HepG2 (cell line): ENCODE data around the gene ACSF3. TPM values are rescaled to one million over a fixed set of nuclear protein-coding genes. Genes with fewer than 3 reads are reported as not detected.

ENCODE experiments used
- KDM6A ChIP-seq: IDR thresholded peaks from 2 replicates; pipeline ENCODE4 v1.6.1; 2016; ENCODE audit warnings: low read depth
- NPAS2 ChIP-seq: sonication (generic); formaldehyde crosslinking; IDR thresholded peaks from 2 replicates; pipeline ENCODE4 v1.8.0; 2022; ENCODE audit warnings: mild to moderate bottlenecking, missing genetic modification reagents, borderline replicate concordance
- RBFOX2 ChIP-seq: fragments of 200-400 bp; formaldehyde crosslinking; IDR thresholded peaks from 2 replicates; pipeline ENCODE4 v1.6.1; 2017; ENCODE audit warnings: low read depth, mild to moderate bottlenecking, low read length
- TARDBP ChIP-seq: sonication (generic); formaldehyde crosslinking; IDR thresholded peaks from 2 replicates; pipeline ENCODE4 v1.8.0; 2022; ENCODE audit warnings: mild to moderate bottlenecking, missing genetic modification reagents
- ZFP62 ChIP-seq: sonication (generic); formaldehyde crosslinking; IDR thresholded peaks from 2 replicates; pipeline ENCODE4 v1.4.0; 2020; ENCODE audit warnings: missing genetic modification reagents
- ZNF224 ChIP-seq: sonication (generic); formaldehyde crosslinking; IDR thresholded peaks from 2 replicates; pipeline ENCODE4 v1.5.0; 2020; ENCODE audit warnings: mild to moderate bottlenecking, missing genetic modification reagents
- ZNF225 ChIP-seq: sonication (generic); formaldehyde crosslinking; IDR thresholded peaks from 2 replicates; pipeline ENCODE4 v1.4.0; 2020; ENCODE audit warnings: mild to moderate bottlenecking, missing genetic modification reagents
- ZNF263 ChIP-seq: sonication (generic); formaldehyde crosslinking; IDR thresholded peaks from 2 replicates; pipeline ENCODE4 v1.4.0; 2020; ENCODE audit warnings: missing genetic modification reagents
- ZNF282 ChIP-seq: fragments of 450-650 bp; IDR thresholded peaks from 2 replicates; pipeline ENCODE4 v1.6.1; 2018; ENCODE audit not compliant: partially characterized antibody
- ZNF451 ChIP-seq: sonication (generic); formaldehyde crosslinking; IDR thresholded peaks from 2 replicates; pipeline ENCODE4 v1.5.0; 2020; ENCODE audit warnings: mild to moderate bottlenecking, missing genetic modification reagents
- ZNF577 ChIP-seq: sonication (generic); formaldehyde crosslinking; IDR thresholded peaks from 2 replicates; pipeline ENCODE4 v1.4.0; 2020; ENCODE audit warnings: mild to moderate bottlenecking, low read depth, missing genetic modification reagents, borderline replicate concordance
- ZNF644 ChIP-seq: IDR thresholded peaks from 2 replicates; pipeline ENCODE4 v1.6.1; 2016; ENCODE audit warnings: low read depth
- ZSCAN21 ChIP-seq: sonication (generic); formaldehyde crosslinking; IDR thresholded peaks from 2 replicates; pipeline ENCODE4 v1.8.0; 2022; ENCODE audit warnings: mild to moderate bottlenecking, missing genetic modification reagents, moderate library complexity, borderline replicate concordance
- polyA plus RNA-seq, 8 experiments: library from polyadenylated mRNA; depleted of rRNA in 3 of 8; stranded (reverse) in 7 of 8; unstranded in 1 of 8; fragments of >200 nt; fragmentation: Illumina TruSeq in 4 of 8; extraction: Trizol in 4 of 8; gene quantifications; 2 replicates each; pipeline versions ENCODE4 v1.2.1 to v1.2.3, GENCODE V29; 2011 to 2016; ENCODE audit warnings: low read depth in 4 of 8, missing spikeins in 1 of 8, mixed read lengths in 1 of 8; ENCODE audit not compliant: insufficient read depth in 1 of 8
- total RNA-seq, 5 experiments: library from RNA; depleted of rRNA; stranded (reverse); fragments of >200 nt; fragmentation: Illumina TruSeq; extraction: Trizol; gene quantifications; 2 replicates each; pipeline ENCODE4 v1.2.3, GENCODE V29; 2016; ENCODE audit warnings: low read depth in 1 of 5
- TF ChIP-seq, protein P1 (sequence below): sonication (generic); formaldehyde crosslinking; IDR thresholded peaks from 2 replicates; pipeline ENCODE4 v1.4.0; 2020; ENCODE audit warnings: missing genetic modification reagents, borderline replicate concordance
- TF ChIP-seq, protein P2 (sequence below): sonication (generic); formaldehyde crosslinking; IDR thresholded peaks from 2 replicates; pipeline ENCODE4 v1.5.0; 2020; ENCODE audit warnings: mild to moderate bottlenecking, missing genetic modification reagents
- TF ChIP-seq, protein P3 (sequence below): sonication (generic); formaldehyde crosslinking; IDR thresholded peaks from 2 replicates; pipeline ENCODE4; 2020; ENCODE audit warnings: missing genetic modification reagents, mild to moderate bottlenecking, borderline replicate concordance
- TF ChIP-seq, protein P4 (sequence below): sonication (generic); formaldehyde crosslinking; IDR thresholded peaks from 2 replicates; pipeline ENCODE4 v1.5.0; 2020; ENCODE audit warnings: mild to moderate bottlenecking, missing genetic modification reagents, moderate library complexity
- TF ChIP-seq, protein P5 (sequence below): IDR thresholded peaks from 2 replicates; pipeline ENCODE4 v1.6.1; 2012; ENCODE audit warnings: inconsistent platforms

The ACSF3 gene
- total and polyA plus RNA-seq, 2 of the 13 experiments (the other 11 are each of a cell fraction or from before 2014, with no cell fraction given) = 14.9 to 30.6 TPM

DNA sequence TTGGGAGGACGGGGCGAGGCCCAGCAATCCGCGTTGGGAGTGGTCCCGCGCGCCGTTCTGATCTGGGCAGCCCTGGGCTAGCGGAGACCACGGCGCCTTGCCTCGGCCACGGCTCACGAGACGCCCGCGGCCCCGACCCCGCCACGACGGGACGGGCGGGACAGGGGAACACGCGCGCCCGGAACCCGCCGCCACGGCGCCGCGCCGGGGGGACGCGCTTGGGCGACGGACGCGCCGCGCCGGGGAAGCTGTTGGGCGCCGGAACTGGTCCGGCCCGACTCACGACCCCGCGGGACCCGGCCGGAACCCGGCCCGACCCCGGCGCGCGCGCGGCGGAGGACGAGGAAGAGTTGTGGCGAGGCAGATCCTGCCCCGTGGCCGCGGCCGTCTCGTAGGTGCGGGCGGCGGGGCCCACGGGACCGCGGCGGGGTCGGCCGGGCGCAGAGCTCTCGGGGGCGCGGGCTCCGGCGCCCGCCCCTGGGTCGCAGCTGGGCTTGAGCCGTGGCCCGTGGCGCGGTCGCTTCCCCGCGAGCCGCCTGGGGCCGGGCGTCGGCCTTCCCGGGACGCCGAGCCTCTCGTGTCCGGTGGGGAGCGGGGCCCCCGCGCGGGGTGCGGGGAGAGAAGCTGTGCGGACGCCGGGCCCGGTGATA is at the start of gene ACSF3 (continued):
- TF ChIP-seq, protein P1, sequence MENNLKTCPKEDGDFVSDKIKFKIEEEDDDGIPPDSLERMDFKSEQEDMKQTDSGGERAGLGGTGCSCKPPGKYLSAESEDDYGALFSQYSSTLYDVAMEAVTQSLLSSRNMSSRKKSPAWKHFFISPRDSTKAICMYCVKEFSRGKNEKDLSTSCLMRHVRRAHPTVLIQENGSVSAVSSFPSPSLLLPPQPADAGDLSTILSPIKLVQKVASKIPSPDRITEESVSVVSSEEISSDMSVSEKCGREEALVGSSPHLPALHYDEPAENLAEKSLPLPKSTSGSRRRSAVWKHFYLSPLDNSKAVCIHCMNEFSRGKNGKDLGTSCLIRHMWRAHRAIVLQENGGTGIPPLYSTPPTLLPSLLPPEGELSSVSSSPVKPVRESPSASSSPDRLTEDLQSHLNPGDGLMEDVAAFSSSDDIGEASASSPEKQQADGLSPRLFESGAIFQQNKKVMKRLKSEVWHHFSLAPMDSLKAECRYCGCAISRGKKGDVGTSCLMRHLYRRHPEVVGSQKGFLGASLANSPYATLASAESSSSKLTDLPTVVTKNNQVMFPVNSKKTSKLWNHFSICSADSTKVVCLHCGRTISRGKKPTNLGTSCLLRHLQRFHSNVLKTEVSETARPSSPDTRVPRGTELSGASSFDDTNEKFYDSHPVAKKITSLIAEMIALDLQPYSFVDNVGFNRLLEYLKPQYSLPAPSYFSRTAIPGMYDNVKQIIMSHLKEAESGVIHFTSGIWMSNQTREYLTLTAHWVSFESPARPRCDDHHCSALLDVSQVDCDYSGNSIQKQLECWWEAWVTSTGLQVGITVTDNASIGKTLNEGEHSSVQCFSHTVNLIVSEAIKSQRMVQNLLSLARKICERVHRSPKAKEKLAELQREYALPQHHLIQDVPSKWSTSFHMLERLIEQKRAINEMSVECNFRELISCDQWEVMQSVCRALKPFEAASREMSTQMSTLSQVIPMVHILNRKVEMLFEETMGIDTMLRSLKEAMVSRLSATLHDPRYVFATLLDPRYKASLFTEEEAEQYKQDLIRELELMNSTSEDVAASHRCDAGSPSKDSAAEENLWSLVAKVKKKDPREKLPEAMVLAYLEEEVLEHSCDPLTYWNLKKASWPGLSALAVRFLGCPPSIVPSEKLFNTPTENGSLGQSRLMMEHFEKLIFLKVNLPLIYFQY (CRISPR knock-in tag) = peak; percentile 98
- TF ChIP-seq NPAS2 (CRISPR knock-in tag) (no peak), KDM6A (CRISPR knock-in tag) (no peak), RBFOX2 (peak; percentile 89), ZNF577 (CRISPR knock-in tag) (no peak), ZNF224 (no peak), TARDBP (CRISPR knock-in tag) (peak; percentile 65; the same call in 1 of the 2 replicates), ZNF282 (no peak), ZNF225 (CRISPR knock-in tag) (no peak), ZSCAN21 (CRISPR knock-in tag) (peak; percentile 89; the same call in 1 of the 2 replicates), ZNF263 (CRISPR knock-in tag) (peak; percentile 67), ZFP62 (CRISPR knock-in tag) (no peak), ZNF644 (CRISPR knock-in tag) (no peak), ZNF451 (CRISPR knock-in tag) (peak; percentile 83; the same call in 1 of the 2 replicates)
- TF ChIP-seq, protein P2, sequence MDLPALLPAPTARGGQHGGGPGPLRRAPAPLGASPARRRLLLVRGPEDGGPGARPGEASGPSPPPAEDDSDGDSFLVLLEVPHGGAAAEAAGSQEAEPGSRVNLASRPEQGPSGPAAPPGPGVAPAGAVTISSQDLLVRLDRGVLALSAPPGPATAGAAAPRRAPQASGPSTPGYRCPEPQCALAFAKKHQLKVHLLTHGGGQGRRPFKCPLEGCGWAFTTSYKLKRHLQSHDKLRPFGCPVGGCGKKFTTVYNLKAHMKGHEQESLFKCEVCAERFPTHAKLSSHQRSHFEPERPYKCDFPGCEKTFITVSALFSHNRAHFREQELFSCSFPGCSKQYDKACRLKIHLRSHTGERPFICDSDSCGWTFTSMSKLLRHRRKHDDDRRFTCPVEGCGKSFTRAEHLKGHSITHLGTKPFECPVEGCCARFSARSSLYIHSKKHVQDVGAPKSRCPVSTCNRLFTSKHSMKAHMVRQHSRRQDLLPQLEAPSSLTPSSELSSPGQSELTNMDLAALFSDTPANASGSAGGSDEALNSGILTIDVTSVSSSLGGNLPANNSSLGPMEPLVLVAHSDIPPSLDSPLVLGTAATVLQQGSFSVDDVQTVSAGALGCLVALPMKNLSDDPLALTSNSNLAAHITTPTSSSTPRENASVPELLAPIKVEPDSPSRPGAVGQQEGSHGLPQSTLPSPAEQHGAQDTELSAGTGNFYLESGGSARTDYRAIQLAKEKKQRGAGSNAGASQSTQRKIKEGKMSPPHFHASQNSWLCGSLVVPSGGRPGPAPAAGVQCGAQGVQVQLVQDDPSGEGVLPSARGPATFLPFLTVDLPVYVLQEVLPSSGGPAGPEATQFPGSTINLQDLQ = peak; percentile 68; the same call in 1 of the 2 replicates
- TF ChIP-seq, protein P3, sequence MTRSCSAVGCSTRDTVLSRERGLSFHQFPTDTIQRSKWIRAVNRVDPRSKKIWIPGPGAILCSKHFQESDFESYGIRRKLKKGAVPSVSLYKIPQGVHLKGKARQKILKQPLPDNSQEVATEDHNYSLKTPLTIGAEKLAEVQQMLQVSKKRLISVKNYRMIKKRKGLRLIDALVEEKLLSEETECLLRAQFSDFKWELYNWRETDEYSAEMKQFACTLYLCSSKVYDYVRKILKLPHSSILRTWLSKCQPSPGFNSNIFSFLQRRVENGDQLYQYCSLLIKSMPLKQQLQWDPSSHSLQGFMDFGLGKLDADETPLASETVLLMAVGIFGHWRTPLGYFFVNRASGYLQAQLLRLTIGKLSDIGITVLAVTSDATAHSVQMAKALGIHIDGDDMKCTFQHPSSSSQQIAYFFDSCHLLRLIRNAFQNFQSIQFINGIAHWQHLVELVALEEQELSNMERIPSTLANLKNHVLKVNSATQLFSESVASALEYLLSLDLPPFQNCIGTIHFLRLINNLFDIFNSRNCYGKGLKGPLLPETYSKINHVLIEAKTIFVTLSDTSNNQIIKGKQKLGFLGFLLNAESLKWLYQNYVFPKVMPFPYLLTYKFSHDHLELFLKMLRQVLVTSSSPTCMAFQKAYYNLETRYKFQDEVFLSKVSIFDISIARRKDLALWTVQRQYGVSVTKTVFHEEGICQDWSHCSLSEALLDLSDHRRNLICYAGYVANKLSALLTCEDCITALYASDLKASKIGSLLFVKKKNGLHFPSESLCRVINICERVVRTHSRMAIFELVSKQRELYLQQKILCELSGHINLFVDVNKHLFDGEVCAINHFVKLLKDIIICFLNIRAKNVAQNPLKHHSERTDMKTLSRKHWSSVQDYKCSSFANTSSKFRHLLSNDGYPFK (CRISPR knock-in tag) = no peak
- TF ChIP-seq, protein P4, sequence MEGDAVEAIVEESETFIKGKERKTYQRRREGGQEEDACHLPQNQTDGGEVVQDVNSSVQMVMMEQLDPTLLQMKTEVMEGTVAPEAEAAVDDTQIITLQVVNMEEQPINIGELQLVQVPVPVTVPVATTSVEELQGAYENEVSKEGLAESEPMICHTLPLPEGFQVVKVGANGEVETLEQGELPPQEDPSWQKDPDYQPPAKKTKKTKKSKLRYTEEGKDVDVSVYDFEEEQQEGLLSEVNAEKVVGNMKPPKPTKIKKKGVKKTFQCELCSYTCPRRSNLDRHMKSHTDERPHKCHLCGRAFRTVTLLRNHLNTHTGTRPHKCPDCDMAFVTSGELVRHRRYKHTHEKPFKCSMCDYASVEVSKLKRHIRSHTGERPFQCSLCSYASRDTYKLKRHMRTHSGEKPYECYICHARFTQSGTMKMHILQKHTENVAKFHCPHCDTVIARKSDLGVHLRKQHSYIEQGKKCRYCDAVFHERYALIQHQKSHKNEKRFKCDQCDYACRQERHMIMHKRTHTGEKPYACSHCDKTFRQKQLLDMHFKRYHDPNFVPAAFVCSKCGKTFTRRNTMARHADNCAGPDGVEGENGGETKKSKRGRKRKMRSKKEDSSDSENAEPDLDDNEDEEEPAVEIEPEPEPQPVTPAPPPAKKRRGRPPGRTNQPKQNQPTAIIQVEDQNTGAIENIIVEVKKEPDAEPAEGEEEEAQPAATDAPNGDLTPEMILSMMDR (CRISPR knock-in tag) = no peak
- TF ChIP-seq, protein P5, sequence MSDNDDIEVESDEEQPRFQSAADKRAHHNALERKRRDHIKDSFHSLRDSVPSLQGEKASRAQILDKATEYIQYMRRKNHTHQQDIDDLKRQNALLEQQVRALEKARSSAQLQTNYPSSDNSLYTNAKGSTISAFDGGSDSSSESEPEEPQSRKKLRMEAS = peak; percentile 94
